Caco-2 (cell line): ENCODE measurements around the gene BGN. TPM values are rescaled to one million over a fixed set of nuclear protein-coding genes. Genes with fewer than 3 reads are reported as not detected.

Source experiments
- BruUV-seq: library from RNA; stranded (reverse); fragments of 400-500 nt; replicated peaks from 2 replicates; lab custom pipeline; 2021; lab: Mats Ljungman, UMichigan
- CTCF ChIA-PET: fragments of 300-600 bp; sonication (Branson Sonifier 250); formaldehyde crosslinking; loops from one replicate; lab custom pipeline; 2022; ENCODE audit warnings: antibody characterized with exemption; lab: Charles Lee
- POLR2A ChIA-PET: fragments of 300-600 bp; sonication (Branson Sonifier 250); formaldehyde crosslinking; loops from one replicate; lab custom pipeline; 2022; ENCODE audit warnings: antibody characterized with exemption; lab: Charles Lee
- DNase-seq, 2 experiments: peaks; one replicate each; pipeline versions ENCODE4 v3.0.0 to v3.0.0-alpha.2; 2020 to 2022
- H3K27me3 ChIP-seq: replicated peaks from 2 replicates; pipeline ENCODE4 v1.6.0; 2011; ENCODE audit warnings: low read length; ENCODE audit not compliant: control insufficient read depth, insufficient read depth
- H3K36me3 ChIP-seq: 2 replicates; pipeline ENCODE4 v1.5.1; 2011; ENCODE audit warnings: low read length; ENCODE audit not compliant: control insufficient read depth, insufficient read depth
- H3K4me1 ChIP-seq: fragments of 250-450 bp; sonication (Bioruptor Pico); 2 replicates; pipeline ENCODE4 v1.5.1; 2020; ENCODE audit warnings: mild to moderate bottlenecking
- H3K4me3 ChIP-seq: 2 replicates; pipeline ENCODE4 v1.5.1; 2011; ENCODE audit warnings: low read depth, mild to moderate bottlenecking, control low read depth, low read length
- H3K9me3 ChIP-seq: fragments of 250-450 bp; sonication (Bioruptor Pico); 2 replicates; pipeline ENCODE4 v1.5.1; 2020; ENCODE audit warnings: mild to moderate bottlenecking, moderate library complexity
- H3K27ac Mint-ChIP-seq: one replicate; pipeline ENCODE4 v1.8.0; 2022; ENCODE audit warnings: mixed read lengths; ENCODE audit not compliant: unreplicated experiment
- H3K27me3 Mint-ChIP-seq: one replicate; pipeline ENCODE4 v1.8.0; 2022; ENCODE audit warnings: mixed read lengths; ENCODE audit not compliant: insufficient read depth, unreplicated experiment
- H3K36me3 Mint-ChIP-seq: one replicate; pipeline ENCODE4 v1.8.0; 2022; ENCODE audit warnings: mild to moderate bottlenecking, mixed read lengths; ENCODE audit not compliant: insufficient read depth, unreplicated experiment
- H3K4me1 Mint-ChIP-seq: one replicate; pipeline ENCODE4 v1.8.0; 2022; ENCODE audit warnings: low read depth, mixed read lengths; ENCODE audit not compliant: unreplicated experiment
- H3K4me3 Mint-ChIP-seq: one replicate; pipeline ENCODE4 v1.8.0; 2022; ENCODE audit warnings: mild to moderate bottlenecking, moderate library complexity, mixed read lengths; ENCODE audit not compliant: unreplicated experiment
- H3K9me3 Mint-ChIP-seq: one replicate; pipeline ENCODE4 v1.8.0; 2022; ENCODE audit warnings: mixed read lengths; ENCODE audit not compliant: unreplicated experiment
- intact Hi-C: fragments of 100-400 bp; cut with micrococcal nuclease; formaldehyde crosslinking; loops from one replicate; pipeline ENCODE4 v1.10.0; 2022; ENCODE audit not compliant: unreplicated experiment
- total RNA-seq: library from RNA; stranded (reverse); gene quantifications from 2 replicates; pipeline ENCODE4 v1.2.3, GENCODE V29; 2022
- TF ChIP-seq, protein P1 (sequence below), 2 experiments: fragments of 200-600 bp in 1 of 2; IDR thresholded peaks; 1 replicate in 1 of 2; 2 replicates in 1 of 2; pipeline versions ENCODE4 v1.5.1 to v1.8.0; 2011 to 2022; ENCODE audit warnings: antibody characterized with exemption in 1 of 2, control low read depth in 1 of 2, inconsistent platforms in 1 of 2, low read depth in 1 of 2, low read length in 1 of 2, mild to moderate bottlenecking in 1 of 2, moderate library complexity in 1 of 2; ENCODE audit not compliant: insufficient read depth in 1 of 2, severe bottlenecking in 1 of 2, unreplicated experiment in 1 of 2

Gene BGN
- total RNA-seq, 1 experiment from 2014 or later = 9.9 TPM

DNA sequence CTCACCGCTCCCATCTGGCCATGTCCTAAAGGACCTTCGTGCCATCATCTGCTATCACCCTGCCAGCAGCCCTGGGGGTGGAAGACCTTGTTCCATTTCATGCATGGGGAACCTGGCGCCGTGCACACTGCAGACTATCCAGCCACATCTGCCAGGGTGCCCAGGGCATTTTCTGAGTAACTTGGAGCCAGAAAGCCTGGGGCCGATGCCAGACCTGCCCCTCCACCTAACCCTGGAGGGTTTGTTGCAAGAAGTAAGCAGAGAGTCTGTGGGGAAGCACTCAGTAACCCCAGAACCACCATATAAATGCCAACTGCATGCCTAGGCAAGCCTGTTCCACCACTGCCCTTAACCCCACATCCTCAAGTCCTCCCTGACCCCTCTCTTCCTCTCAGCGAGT, 31.7 kb upstream of the BGN start:
- no peak for DNase-seq
- H3K27ac Mint-ChIP-seq = no peak overlapping the region
- peaks cover 27% of the 10 kb centered on the region for H3K36me3 Mint-ChIP-seq
- no peaks in the 10 kb centered on the region for H3K36me3 ChIP-seq
- H3K4me1 ChIP-seq = peaks cover 8% of the 10 kb centered on the region; the same call in 1 of the 2 replicates
- no peaks in the 10 kb centered on the region for H3K27me3 ChIP-seq
- CTCF ChIA-PET = no interaction called here
- no peak overlapping the region for H3K4me3 ChIP-seq
- H3K4me3 Mint-ChIP-seq = no peak overlapping the region
- BruUV-seq = no TSS peak
- no peaks in the 10 kb centered on the region for H3K27me3 Mint-ChIP-seq
- no peaks in the 10 kb centered on the region for H3K9me3 ChIP-seq
- TF ChIP-seq, protein P1, sequence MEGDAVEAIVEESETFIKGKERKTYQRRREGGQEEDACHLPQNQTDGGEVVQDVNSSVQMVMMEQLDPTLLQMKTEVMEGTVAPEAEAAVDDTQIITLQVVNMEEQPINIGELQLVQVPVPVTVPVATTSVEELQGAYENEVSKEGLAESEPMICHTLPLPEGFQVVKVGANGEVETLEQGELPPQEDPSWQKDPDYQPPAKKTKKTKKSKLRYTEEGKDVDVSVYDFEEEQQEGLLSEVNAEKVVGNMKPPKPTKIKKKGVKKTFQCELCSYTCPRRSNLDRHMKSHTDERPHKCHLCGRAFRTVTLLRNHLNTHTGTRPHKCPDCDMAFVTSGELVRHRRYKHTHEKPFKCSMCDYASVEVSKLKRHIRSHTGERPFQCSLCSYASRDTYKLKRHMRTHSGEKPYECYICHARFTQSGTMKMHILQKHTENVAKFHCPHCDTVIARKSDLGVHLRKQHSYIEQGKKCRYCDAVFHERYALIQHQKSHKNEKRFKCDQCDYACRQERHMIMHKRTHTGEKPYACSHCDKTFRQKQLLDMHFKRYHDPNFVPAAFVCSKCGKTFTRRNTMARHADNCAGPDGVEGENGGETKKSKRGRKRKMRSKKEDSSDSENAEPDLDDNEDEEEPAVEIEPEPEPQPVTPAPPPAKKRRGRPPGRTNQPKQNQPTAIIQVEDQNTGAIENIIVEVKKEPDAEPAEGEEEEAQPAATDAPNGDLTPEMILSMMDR (IDR thresholded peaks at IDR 0.05; ENCODE audit: insufficient read depth in 1 of 2, low read depth in 1 of 2, low read length in 1 of 2, severe bottlenecking in 1 of 2, unreplicated experiment in 1 of 2) = no peak
- POLR2A ChIA-PET = no interaction called here
- no peaks in the 10 kb centered on the region for H3K4me1 Mint-ChIP-seq
- intact Hi-C loops = no loop called here
- H3K9me3 Mint-ChIP-seq = no peaks in the 10 kb centered on the region

DNA sequence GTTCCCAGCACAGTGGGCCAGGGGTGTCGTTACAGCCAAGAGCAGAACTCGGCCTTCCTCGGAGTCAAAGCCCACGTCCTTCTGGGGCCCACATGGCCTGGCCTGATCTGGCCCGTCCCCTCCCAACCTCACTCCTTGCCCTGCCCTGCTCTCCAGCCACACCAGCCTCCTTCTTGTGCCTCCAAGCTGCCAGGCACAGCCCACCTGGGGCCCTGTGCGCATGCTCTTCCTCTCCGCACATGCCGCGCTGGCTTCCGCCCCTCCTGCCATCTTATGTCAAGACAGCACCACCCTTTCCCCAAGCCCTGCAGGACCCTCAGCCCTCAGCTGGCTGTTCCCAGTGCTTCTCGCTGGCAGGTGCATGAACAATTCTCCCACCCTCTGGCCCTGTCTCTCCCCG, 31.2 kb upstream of the BGN start:
- no peak for DNase-seq
- ChIA-PET CTCF (no interaction called here), POLR2A (no interaction called here)
- no peak overlapping the region for H3K4me3 ChIP-seq
- no peaks in the 10 kb centered on the region for H3K27me3 ChIP-seq
- TF ChIP-seq, protein P1 (IDR thresholded peaks at IDR 0.05; ENCODE audit: insufficient read depth in 1 of 2, low read depth in 1 of 2, low read length in 1 of 2, severe bottlenecking in 1 of 2, unreplicated experiment in 1 of 2) = no peak
- H3K27me3 Mint-ChIP-seq = no peaks in the 10 kb centered on the region
- no peak overlapping the region for H3K4me3 Mint-ChIP-seq
- H3K36me3 ChIP-seq = no peaks in the 10 kb centered on the region
- intact Hi-C loops = no loop called here
- no peak overlapping the region for H3K27ac Mint-ChIP-seq
- no peaks in the 10 kb centered on the region for H3K9me3 ChIP-seq
- H3K36me3 Mint-ChIP-seq = peaks cover 22% of the 10 kb centered on the region
- peaks cover 8% of the 10 kb centered on the region; the same call in 1 of the 2 replicates for H3K4me1 ChIP-seq
- no peaks in the 10 kb centered on the region for H3K9me3 Mint-ChIP-seq
- no peaks in the 10 kb centered on the region for H3K4me1 Mint-ChIP-seq
- BruUV-seq = no TSS peak

DNA sequence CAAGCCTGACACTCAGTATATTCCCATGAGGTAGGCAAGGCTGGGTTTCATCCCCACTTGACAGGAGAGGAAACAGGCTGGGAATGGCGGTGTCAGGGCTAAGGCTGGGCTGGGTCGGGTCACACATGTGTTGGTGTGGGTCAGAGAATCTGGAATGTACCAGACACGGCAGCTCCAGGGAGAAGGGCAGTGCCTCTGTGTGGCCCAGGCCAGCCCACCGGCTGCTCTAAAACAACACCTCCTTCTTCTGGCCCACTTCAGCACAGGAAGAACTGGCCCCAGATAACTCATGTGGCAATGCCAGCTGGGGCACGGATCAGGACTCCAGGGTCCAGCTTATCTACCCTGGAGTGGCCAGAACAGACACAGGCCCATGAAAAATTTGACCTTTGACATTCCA, 30.7 kb upstream of the BGN start:
- Histone ChIP-seq H3K4me3 (no peak overlapping the region), H3K36me3 (no peaks in the 10 kb centered on the region), H3K4me1 (peaks cover 8% of the 10 kb centered on the region; the same call in 1 of the 2 replicates), H3K27me3 (no peaks in the 10 kb centered on the region), H3K9me3 (no peaks in the 10 kb centered on the region)
- POLR2A ChIA-PET = no interaction called here
- CTCF ChIA-PET = no interaction called here
- Mint-ChIP-seq H3K36me3 (peaks cover 20% of the 10 kb centered on the region), H3K27me3 (no peaks in the 10 kb centered on the region), H3K9me3 (no peaks in the 10 kb centered on the region), H3K27ac (no peak overlapping the region), H3K4me3 (no peak overlapping the region), H3K4me1 (no peaks in the 10 kb centered on the region)
- DNase-seq = no peak
- intact Hi-C loops = no loop called here
- TF ChIP-seq, protein P1 (IDR thresholded peaks at IDR 0.05; ENCODE audit: insufficient read depth in 1 of 2, low read depth in 1 of 2, low read length in 1 of 2, severe bottlenecking in 1 of 2, unreplicated experiment in 1 of 2) = no peak
- no TSS peak for BruUV-seq
